WTC11 (cell line): ENCODE data around the gene MOB3A. TPM values are rescaled to one million over a fixed set of nuclear protein-coding genes. Genes with fewer than 3 reads are reported as not detected.

ENCODE experiments used
- ATAC-seq: fragments of 200-7000 bp; cut with Tn5 transposase; 2 replicates; pipeline ENCODE4 v1.10.0; 2021; ENCODE audit warnings: mild to moderate bottlenecking, moderate library complexity
- CTCF ChIA-PET: fragments of 300-600 bp; sonication (Branson Sonifier 250); formaldehyde crosslinking; loops from one replicate; lab custom pipeline; 2021; ENCODE audit warnings: antibody characterized with exemption; lab: Charles Lee
- POLR2A ChIA-PET: fragments of 350-600 bp; sonication (Branson Sonifier 250); formaldehyde crosslinking; loops from one replicate; lab custom pipeline; 2021; ENCODE audit warnings: antibody characterized with exemption; lab: Charles Lee
- DNase-seq: peaks from one replicate; pipeline ENCODE4 v3.0.0; 2021; ENCODE audit warnings: low spot score
- H3K27ac Mint-ChIP-seq: 2 replicates; pipeline ENCODE4 v1.8.0; 2021; ENCODE audit warnings: mixed read lengths
- H3K27me3 Mint-ChIP-seq: 2 replicates; pipeline ENCODE4 v1.8.0; 2021; ENCODE audit warnings: low read depth, mild to moderate bottlenecking, moderate library complexity, mixed read lengths
- H3K36me3 Mint-ChIP-seq: 2 replicates; pipeline ENCODE4 v1.8.0; 2021; ENCODE audit warnings: mixed read lengths
- H3K4me1 Mint-ChIP-seq: 2 replicates; pipeline ENCODE4 v1.8.0; 2022; ENCODE audit warnings: mixed read lengths
- H3K4me3 Mint-ChIP-seq: 2 replicates; pipeline ENCODE4 v1.8.0; 2021; ENCODE audit warnings: mild to moderate bottlenecking, moderate library complexity, mixed read lengths
- H3K9me3 Mint-ChIP-seq: 2 replicates; pipeline ENCODE4 v1.8.0; 2021; ENCODE audit warnings: mixed read lengths
- EMX1 ChIP-seq: fragments of 250-450 bp; sonication (Bioruptor Pico); IDR thresholded peaks from 2 replicates; pipeline ENCODE4 v1.8.0; 2021; ENCODE audit warnings: mild to moderate bottlenecking
- GABPB1 ChIP-seq: sonication (generic); formaldehyde crosslinking; IDR thresholded peaks from 2 replicates; pipeline ENCODE4 v1.8.1; 2023; ENCODE audit warnings: mild to moderate bottlenecking, missing genetic modification reagents
- GRHL2 ChIP-seq: fragments of 250-450 bp; sonication (Bioruptor Pico); IDR thresholded peaks from 2 replicates; pipeline ENCODE4 v1.8.0; 2022; ENCODE audit warnings: mild to moderate bottlenecking, moderate library complexity; ENCODE audit not compliant: insufficient replicate concordance, severe bottlenecking
- RELA ChIP-seq: sonication (generic); formaldehyde crosslinking; IDR thresholded peaks from 2 replicates; pipeline ENCODE4 v1.8.1; 2022; ENCODE audit warnings: missing genetic modification reagents, mild to moderate bottlenecking, borderline replicate concordance
- ZNF219 ChIP-seq: sonication (generic); formaldehyde crosslinking; IDR thresholded peaks from 2 replicates; pipeline ENCODE4 v1.8.0; 2023; ENCODE audit warnings: missing genetic modification reagents, mild to moderate bottlenecking, borderline replicate concordance
- ZNF232 ChIP-seq: sonication (generic); formaldehyde crosslinking; IDR thresholded peaks from 2 replicates; pipeline ENCODE4 v1.8.0; 2022; ENCODE audit warnings: mild to moderate bottlenecking, missing genetic modification reagents
- ZNF317 ChIP-seq: sonication (generic); formaldehyde crosslinking; IDR thresholded peaks from 2 replicates; pipeline ENCODE4 v1.8.1; 2023; ENCODE audit warnings: low read depth, mild to moderate bottlenecking, moderate library complexity, missing genetic modification reagents, borderline replicate concordance
- ZNF416 ChIP-seq: fragments of 250-450 bp; sonication (Bioruptor Pico); IDR thresholded peaks from 2 replicates; pipeline ENCODE4 v1.9.0; 2021; ENCODE audit warnings: mild to moderate bottlenecking, inconsistent platforms
- total RNA-seq: library from RNA; stranded (reverse); gene quantifications from 3 replicates; pipeline ENCODE4 v1.2.3, GENCODE V29; 2021
- TF ChIP-seq, protein P1 (sequence below): sonication (generic); formaldehyde crosslinking; conservative IDR thresholded peaks from 2 replicates; pipeline ENCODE4 v1.8.1; 2023; ENCODE audit warnings: mild to moderate bottlenecking, low read depth, missing genetic modification reagents, moderate library complexity
- TF ChIP-seq, protein P2 (sequence below): sonication (generic); formaldehyde crosslinking; conservative IDR thresholded peaks from 2 replicates; pipeline ENCODE4 v1.8.1; 2022; ENCODE audit warnings: mild to moderate bottlenecking, missing genetic modification reagents
- TF ChIP-seq, protein P3 (sequence below): sonication (generic); formaldehyde crosslinking; IDR thresholded peaks from 2 replicates; pipeline ENCODE4 v1.8.1; 2022; ENCODE audit warnings: mild to moderate bottlenecking, moderate library complexity, missing genetic modification reagents
- TF ChIP-seq, protein P4 (sequence below): sonication (generic); formaldehyde crosslinking; IDR thresholded peaks from 2 replicates; pipeline ENCODE4 v1.8.0; 2022; ENCODE audit warnings: mild to moderate bottlenecking, missing genetic modification reagents
- TF ChIP-seq, protein P5 (sequence below): sonication (generic); formaldehyde crosslinking; IDR thresholded peaks from 2 replicates; pipeline ENCODE4 v1.8.1; 2022; ENCODE audit warnings: low read depth, missing genetic modification reagents, borderline replicate concordance
- TF ChIP-seq, protein P6 (sequence below): fragments of 250-450 bp; sonication (Bioruptor Pico); IDR thresholded peaks from 2 replicates; pipeline ENCODE4 v2.1.2; 2022; ENCODE audit warnings: mild to moderate bottlenecking, moderate library complexity
- TF ChIP-seq, protein P7 (sequence below): sonication (generic); formaldehyde crosslinking; IDR thresholded peaks from 2 replicates; pipeline ENCODE4 v1.8.1; 2022; ENCODE audit warnings: low read depth, mild to moderate bottlenecking, moderate library complexity, missing genetic modification reagents, borderline replicate concordance

MOB3A gene
- total RNA-seq, 1 experiment from 2014 or later: 8.1 TPM

DNA sequence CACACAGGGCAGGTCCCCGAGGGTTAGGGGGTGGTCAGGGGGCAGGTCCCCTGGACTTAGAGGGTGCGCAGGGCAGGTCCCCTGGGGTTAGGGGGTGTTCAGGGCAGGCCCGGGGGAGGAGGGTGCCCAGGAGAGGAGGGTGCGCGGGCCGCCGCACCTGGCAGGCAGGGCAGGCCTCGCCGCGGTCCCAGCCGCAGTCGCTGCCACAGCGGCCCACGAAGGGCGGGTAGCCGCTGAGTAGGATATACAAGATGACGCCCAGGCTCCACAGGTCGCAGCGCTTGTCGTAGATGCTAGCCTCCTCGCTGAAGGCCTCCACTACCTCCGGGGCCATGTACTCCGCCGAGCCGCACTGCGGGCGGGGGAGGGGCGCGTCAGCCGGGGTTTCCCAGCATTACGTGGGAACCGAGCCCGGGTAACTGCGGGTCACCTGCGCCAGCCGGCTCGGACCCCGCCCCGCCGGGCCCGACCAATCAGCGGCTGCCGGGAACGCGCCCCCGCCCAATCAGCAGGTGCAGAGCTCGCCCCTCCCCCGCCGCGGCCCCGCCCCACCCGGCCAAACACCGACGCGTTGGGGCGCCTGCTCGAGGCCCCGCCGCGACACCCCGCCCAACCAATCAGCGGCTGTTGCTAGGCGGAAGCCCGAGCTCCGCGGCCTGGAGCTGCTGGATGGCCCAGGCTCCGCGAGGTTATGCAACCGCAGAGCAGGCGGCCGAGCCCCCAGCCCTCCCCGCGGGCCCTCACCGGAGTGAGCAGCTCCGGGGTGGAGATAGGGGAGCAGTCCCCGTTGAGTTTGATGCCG is 54.2 kb downstream of the MOB3A start (continued):
- TF ChIP-seq, protein P1, sequence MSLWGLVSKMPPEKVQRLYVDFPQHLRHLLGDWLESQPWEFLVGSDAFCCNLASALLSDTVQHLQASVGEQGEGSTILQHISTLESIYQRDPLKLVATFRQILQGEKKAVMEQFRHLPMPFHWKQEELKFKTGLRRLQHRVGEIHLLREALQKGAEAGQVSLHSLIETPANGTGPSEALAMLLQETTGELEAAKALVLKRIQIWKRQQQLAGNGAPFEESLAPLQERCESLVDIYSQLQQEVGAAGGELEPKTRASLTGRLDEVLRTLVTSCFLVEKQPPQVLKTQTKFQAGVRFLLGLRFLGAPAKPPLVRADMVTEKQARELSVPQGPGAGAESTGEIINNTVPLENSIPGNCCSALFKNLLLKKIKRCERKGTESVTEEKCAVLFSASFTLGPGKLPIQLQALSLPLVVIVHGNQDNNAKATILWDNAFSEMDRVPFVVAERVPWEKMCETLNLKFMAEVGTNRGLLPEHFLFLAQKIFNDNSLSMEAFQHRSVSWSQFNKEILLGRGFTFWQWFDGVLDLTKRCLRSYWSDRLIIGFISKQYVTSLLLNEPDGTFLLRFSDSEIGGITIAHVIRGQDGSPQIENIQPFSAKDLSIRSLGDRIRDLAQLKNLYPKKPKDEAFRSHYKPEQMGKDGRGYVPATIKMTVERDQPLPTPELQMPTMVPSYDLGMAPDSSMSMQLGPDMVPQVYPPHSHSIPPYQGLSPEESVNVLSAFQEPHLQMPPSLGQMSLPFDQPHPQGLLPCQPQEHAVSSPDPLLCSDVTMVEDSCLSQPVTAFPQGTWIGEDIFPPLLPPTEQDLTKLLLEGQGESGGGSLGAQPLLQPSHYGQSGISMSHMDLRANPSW (CRISPR knock-in tag): no peak

DNA sequence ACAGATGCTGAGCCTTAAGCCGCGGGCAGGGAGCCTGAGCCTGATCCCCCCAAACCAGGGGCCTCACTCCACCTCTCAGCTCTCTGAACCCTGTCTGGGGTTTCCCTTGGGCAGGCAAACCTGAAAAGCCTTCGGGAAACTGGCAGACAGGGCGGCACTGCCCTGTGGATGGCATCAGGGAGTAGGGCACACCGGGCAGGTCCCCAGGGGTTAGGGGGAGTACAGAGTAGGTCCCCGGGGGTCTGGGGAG is 54.8 kb downstream of the MOB3A start:
- peaks cover 7% of the 10 kb centered on the region; the same call in 1 of the 2 replicates for H3K4me1 Mint-ChIP-seq
- H3K36me3 Mint-ChIP-seq: peaks cover 10% of the 10 kb centered on the region; the same call in 1 of the 2 replicates
- TF ChIP-seq, protein P2, sequence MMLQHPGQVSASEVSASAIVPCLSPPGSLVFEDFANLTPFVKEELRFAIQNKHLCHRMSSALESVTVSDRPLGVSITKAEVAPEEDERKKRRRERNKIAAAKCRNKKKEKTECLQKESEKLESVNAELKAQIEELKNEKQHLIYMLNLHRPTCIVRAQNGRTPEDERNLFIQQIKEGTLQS (CRISPR knock-in tag): no peak
- TF ChIP-seq ZNF232 (CRISPR knock-in tag): no peak
- no peak for TF ChIP-seq GABPB1
- no peak for TF ChIP-seq ZNF219 (CRISPR knock-in tag)
- TF ChIP-seq, protein P3, sequence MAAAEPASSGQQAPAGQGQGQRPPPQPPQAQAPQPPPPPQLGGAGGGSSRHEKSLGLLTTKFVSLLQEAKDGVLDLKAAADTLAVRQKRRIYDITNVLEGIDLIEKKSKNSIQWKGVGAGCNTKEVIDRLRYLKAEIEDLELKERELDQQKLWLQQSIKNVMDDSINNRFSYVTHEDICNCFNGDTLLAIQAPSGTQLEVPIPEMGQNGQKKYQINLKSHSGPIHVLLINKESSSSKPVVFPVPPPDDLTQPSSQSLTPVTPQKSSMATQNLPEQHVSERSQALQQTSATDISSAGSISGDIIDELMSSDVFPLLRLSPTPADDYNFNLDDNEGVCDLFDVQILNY (CRISPR knock-in tag): no peak
- H3K27me3 Mint-ChIP-seq: no peaks in the 10 kb centered on the region
- H3K9me3 Mint-ChIP-seq: no peaks in the 10 kb centered on the region
- no peak for ATAC-seq
- ChIA-PET CTCF (interaction anchor here (2.1 kb wide), 1 partner anchor 11 kb away, joined by 13 read pairs; the partner anchor contains the start of gene MKNK2), POLR2A (no interaction called here)
- peak overlapping the region; percentile 36; the same call in 1 of the 2 replicates for H3K4me3 Mint-ChIP-seq
- H3K27ac Mint-ChIP-seq: peak overlapping the region; percentile 60; the same call in 1 of the 2 replicates
- DNase-seq: no peak

DNA sequence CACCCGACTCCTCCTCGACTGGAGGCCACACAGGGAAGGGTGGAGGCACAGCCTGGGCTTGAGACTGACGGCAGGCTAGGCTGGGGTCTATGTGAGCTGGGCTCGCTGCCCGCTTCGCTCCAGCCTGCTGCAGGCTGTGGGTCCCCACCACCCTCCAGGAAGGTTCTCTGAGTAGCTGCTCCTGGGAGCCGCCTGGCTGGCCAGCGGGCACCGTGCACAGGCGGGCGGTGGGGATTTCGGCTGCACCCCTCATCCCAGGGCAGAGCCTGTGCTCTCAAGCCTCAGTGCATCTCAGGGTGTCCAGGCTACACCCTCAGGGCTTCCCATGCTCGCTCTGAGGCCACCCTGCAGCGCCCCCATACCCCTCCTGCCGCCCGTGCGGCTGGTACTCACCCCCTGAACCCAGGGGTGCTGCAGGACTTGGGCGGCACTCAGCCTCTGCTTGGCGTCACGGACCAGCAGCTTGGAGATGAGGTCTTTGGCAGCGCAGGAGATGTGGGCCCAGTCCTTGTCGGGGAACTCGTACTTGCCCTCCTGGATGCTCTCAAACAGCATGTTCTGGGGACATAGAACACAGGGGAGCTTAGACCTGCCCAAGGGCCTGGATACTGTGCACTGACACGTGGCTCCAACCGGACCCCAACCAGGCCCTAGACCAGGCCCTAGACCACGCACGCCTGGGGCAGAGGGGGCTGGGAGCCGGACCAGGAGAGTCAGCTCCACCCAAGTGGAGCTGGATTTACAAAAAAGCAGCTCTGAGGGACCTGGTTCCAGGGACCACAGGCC is 55.3 kb downstream of the MOB3A start:
- H3K27ac Mint-ChIP-seq: 0 out of 2 replicates have a peak overlapping the region, but pooled peaks have one; percentile 32
- peaks cover 10% of the 10 kb centered on the region; the same call in 1 of the 2 replicates for H3K36me3 Mint-ChIP-seq
- no peak for ATAC-seq
- ChIA-PET POLR2A (no interaction called here), CTCF (interaction anchor here (2.1 kb wide), 1 partner anchor 11 kb away, joined by 13 read pairs; the partner anchor contains the start of gene MKNK2)
- H3K4me3 Mint-ChIP-seq: peak overlapping the region; percentile 36; the same call in 1 of the 2 replicates
- DNase-seq: no peak
- H3K4me1 Mint-ChIP-seq: peaks cover 7% of the 10 kb centered on the region; the same call in 1 of the 2 replicates
- no peaks in the 10 kb centered on the region for H3K9me3 Mint-ChIP-seq
- peaks cover 2% of the 10 kb centered on the region; the same call in 1 of the 2 replicates for H3K27me3 Mint-ChIP-seq
- TF ChIP-seq RELA (CRISPR knock-in tag): no peak
- TF ChIP-seq, protein P4, sequence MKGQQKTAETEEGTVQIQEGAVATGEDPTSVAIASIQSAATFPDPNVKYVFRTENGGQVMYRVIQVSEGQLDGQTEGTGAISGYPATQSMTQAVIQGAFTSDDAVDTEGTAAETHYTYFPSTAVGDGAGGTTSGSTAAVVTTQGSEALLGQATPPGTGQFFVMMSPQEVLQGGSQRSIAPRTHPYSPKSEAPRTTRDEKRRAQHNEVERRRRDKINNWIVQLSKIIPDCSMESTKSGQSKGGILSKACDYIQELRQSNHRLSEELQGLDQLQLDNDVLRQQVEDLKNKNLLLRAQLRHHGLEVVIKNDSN: no peak
- TF ChIP-seq ZNF317 (CRISPR knock-in tag): no peak

DNA sequence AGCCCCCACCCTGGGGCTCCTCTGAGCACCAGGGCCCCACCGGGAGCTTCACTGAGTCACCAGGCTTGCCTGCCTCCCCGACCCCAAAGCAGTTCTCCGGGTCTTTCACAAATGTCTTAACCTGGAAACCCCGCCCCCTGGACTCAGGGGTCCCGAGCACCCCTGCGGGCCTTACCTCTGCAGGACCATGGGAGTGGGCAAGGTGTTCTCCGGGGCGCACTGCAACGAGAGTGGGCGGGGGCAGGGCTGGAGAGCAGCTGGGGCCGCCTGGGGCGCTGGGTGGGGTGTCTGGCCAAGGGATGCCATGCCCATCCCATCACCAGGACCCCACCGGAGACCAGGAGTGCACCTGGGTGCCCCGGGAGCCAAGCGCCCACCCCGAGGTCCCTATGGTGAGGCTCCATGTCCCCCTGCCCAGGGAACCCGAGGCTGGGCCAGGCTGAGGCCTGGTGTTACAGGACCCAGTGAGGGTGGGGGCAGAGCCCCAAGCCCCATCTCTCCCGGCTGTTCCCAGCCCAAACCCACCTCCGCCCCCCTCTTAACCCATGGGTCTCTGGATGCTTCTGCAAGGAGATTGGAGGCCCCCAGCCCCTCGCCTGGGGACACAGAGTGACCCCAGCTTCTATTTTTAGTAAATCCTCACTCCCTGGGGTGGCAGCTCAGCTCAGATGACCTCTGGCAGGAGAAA is 56.0 kb downstream of the MOB3A start:
- ChIA-PET CTCF (interaction anchor here (1.2 kb wide), 1 partner anchor 10 kb away, joined by 3 read pairs; no protein-coding TSS in a partner anchor), POLR2A (no interaction called here)
- 0 out of 2 replicates have a peak, but pooled peaks cover 4% of the 10 kb centered on the region for H3K9me3 Mint-ChIP-seq
- peaks cover 2% of the 10 kb centered on the region; the same call in 1 of the 2 replicates for H3K27me3 Mint-ChIP-seq
- peaks cover 11% of the 10 kb centered on the region for H3K4me1 Mint-ChIP-seq
- H3K27ac Mint-ChIP-seq: no peak overlapping the region
- no peak overlapping the region for H3K4me3 Mint-ChIP-seq
- peaks cover 10% of the 10 kb centered on the region; the same call in 1 of the 2 replicates for H3K36me3 Mint-ChIP-seq
- DNase-seq: no peak
- ATAC-seq: no peak
- TF ChIP-seq GRHL2: no peak
- TF ChIP-seq, protein P5, sequence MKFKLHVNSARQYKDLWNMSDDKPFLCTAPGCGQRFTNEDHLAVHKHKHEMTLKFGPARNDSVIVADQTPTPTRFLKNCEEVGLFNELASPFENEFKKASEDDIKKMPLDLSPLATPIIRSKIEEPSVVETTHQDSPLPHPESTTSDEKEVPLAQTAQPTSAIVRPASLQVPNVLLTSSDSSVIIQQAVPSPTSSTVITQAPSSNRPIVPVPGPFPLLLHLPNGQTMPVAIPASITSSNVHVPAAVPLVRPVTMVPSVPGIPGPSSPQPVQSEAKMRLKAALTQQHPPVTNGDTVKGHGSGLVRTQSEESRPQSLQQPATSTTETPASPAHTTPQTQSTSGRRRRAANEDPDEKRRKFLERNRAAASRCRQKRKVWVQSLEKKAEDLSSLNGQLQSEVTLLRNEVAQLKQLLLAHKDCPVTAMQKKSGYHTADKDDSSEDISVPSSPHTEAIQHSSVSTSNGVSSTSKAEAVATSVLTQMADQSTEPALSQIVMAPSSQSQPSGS (CRISPR knock-in tag): no peak
- no peak for TF ChIP-seq EMX1 (CRISPR knock-in tag)
- no peak for TF ChIP-seq ZNF416
- TF ChIP-seq, protein P6, sequence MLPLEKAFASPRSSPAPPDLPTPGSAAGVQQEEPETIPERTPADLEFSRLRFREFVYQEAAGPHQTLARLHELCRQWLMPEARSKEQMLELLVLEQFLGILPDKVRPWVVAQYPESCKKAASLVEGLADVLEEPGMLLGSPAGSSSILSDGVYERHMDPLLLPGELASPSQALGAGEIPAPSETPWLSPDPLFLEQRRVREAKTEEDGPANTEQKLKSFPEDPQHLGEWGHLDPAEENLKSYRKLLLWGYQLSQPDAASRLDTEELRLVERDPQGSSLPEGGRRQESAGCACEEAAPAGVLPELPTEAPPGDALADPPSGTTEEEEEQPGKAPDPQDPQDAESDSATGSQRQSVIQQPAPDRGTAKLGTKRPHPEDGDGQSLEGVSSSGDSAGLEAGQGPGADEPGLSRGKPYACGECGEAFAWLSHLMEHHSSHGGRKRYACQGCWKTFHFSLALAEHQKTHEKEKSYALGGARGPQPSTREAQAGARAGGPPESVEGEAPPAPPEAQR (CRISPR knock-in tag): no peak
- TF ChIP-seq, protein P7, sequence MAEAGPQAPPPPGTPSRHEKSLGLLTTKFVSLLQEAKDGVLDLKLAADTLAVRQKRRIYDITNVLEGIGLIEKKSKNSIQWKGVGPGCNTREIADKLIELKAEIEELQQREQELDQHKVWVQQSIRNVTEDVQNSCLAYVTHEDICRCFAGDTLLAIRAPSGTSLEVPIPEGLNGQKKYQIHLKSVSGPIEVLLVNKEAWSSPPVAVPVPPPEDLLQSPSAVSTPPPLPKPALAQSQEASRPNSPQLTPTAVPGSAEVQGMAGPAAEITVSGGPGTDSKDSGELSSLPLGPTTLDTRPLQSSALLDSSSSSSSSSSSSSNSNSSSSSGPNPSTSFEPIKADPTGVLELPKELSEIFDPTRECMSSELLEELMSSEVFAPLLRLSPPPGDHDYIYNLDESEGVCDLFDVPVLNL: no peak
